ELF-1 (cell line): ENCODE data around the gene NENF.
"Not testable (repeated sequence)": the region's sequence is repeated elsewhere in the genome, so short reads cannot be mapped to it uniquely, and the experiment has no call there.

Experiments
- DNase-seq: peaks from one replicate; pipeline ENCODE4 v3.0.0-alpha.2; 2016; ENCODE audit warnings: low read depth, low spot score

The NENF gene

DNA sequence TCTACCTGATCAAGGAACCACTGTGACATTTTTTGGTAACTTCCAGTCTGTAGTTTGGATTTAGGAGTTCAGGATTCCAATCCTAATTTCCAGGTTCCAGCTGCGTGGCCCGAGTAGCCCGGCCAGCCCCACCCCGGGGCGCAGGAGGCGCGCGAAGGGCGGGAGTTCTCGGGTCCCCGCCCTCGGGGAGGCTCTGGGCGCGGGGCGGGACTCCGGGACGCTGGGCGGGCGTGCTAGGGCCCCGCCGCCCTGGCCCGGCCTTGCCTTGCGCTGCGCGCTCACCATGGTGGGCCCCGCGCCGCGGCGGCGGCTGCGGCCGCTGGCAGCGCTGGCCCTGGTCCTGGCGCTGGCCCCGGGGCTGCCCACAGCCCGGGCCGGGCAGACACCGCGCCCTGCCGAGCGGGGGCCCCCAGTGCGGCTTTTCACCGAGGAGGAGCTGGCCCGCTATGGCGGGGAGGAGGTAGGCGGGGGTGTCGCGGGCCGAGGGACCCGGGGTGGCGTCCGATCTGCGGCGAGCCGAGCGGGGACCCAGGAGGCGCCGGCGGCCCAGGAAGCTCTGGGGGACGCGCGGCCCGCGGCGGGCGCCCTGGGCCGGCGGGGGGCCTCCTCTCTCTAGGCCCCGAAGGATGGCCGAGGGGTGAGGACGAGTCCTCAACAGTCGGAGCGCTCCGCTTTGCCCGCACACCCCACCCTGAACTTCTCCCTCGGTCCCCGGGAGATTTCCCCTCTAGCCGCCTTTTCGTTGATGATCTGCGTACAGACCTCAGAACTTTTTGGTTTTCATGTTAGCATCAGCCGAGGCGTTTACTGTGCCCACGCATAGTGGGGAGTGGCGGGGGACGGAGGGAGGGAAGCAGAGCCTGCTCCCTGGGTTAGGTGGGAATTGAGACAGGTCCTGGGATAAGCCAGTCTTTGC lies at the start of gene NENF:
Gene NENF (plus strand): TSS at position 260 of the 916 bp plus-strand sequence. CDS start 24 bp downstream, at position 284.
- DNase-seq, result peak; percentile 54

DNA sequence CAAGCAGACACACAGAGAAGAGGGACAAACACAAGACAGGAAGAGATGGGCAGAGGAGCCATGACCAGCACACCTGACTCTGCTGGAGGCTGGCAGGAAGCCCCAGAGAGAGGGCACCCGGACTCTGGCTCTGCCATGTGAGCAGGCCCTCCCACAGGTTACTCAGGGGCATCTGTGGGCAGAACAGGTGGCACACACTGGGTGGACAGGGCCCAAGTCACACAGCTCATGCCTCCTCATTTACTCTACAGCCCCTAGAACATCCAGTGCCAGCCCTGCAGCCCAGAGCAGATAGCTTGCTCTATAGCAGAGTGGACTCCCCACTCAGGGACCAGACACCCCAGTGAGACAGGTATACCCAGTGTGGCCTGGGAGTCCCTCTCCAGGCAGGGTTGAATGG lies 46.7 kb upstream of the NENF start:
- DNase-seq, result no peak

DNA sequence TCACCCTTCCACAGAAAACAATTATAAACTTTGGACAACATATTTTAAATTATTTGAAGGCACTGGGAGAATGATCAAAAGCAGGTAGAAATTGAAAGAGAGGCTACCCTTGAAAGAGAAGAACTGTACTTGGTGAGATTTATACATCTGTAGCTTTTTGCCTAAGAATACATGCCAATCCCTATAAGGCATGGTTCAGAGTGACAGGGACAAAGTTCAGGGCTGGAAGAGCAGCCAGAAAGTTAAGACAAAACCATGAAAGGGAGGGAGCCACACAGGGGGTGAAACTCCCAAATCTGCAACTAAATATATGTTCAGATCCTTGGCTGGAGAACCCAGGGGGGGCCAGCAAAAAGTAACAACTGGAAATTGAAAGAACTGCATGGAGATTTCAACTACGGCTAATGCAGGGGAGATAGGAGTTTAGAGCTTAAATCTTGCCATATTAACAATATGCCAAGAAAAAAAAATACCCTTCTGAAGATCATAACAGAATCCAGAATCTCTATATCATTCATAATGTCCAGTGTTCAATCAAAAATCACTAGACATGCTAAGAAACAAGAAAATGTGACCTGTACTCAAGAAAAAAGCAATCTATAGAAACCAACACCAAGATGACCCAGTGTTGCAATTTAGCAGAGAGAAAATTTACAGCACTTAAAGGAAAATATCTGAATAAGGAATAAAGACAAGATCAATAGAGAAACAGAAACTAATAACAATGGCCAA lies 43.6 kb upstream of the NENF start:
- DNase-seq, result no peak

DNA sequence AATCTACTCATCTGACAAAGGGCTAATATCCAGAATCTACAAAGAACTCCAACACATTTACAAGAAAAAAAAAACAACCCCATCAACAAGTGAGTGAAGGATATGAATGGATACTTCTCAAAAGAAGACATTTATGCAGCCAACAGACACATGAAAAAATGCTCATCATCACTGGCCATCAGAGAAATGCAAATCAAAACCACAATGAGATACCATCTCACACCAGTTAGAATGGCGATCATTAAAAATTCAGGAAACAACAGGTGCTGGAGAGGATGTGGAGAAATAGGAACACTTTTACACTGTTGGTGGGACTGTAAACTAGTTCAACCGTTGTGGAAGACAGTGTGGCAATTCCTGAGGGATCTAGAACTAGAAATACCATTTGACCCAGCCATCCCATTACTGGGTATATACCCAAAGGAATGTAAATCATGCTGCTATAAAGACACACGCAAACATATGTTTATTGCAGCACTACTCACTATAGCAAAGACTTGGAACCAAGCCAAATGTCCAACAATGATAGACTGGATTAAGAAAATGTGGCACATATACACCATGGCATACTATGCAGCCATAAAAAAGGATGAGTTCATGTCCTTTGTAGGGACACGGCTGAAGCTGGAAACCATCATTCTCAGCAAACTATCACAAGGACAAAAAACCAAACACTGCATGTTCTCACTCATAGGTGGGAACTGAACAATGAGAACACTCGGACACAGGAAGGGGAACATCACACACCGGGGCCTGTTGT lies 36.9 kb upstream of the NENF start:
- DNase-seq, result not testable (repeated sequence)

DNA sequence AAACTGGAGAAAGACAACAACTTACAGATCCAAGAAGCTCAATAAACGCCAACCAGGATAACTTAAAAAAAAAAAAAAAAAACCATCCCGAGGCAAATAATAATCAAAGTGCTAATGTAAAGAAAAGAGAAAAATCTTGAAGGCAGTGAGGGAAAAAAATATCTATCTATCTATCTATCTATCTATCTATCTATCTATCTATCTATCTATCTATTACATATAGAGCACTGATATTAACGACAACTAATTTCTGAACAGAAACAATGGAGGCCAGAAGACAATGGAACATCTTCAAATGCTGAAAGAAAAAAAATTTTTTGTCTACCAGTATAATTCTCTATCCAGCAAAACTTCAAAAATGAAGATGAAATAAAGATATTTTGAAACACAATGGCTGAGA lies 36.1 kb upstream of the NENF start:
- DNase-seq, result no peak

DNA sequence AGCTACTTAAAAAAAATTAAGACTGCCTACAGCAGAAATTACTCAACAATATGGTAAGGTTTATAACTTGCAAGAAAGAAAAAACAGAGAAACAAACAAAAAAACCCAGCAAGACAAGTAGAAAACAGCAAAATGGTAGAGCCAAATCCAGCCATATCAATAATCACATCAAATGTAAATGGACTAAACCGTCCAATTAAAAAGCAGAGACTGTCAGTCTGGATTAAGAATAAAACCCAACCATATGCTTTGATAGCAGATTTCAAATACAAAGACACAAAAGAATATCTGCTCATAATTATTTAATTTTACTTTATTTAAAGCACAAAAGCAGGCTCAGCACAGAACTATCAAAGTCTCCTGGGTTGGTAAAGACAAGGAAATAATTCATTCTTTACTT lies 35.5 kb upstream of the NENF start:
- DNase-seq, result no peak

DNA sequence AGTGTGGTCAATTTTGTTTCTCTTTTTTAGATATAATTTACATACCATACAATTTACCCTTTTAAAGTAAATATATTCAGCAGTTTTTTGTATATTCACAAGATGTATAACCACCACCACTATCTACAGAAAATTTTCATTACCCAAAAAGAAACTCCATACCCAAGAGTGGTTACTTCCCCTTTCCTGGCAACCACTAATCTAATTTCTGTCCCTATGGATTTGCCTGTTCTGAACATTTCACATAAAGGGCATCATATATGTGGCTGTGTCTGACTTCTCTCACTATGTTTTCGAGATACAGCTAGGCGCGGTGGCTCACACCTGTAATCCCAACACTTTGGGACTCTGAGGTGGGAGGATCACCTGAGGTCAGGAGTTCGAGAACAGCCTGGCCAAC lies 31.7 kb upstream of the NENF start:
- no peak for DNase-seq

DNA sequence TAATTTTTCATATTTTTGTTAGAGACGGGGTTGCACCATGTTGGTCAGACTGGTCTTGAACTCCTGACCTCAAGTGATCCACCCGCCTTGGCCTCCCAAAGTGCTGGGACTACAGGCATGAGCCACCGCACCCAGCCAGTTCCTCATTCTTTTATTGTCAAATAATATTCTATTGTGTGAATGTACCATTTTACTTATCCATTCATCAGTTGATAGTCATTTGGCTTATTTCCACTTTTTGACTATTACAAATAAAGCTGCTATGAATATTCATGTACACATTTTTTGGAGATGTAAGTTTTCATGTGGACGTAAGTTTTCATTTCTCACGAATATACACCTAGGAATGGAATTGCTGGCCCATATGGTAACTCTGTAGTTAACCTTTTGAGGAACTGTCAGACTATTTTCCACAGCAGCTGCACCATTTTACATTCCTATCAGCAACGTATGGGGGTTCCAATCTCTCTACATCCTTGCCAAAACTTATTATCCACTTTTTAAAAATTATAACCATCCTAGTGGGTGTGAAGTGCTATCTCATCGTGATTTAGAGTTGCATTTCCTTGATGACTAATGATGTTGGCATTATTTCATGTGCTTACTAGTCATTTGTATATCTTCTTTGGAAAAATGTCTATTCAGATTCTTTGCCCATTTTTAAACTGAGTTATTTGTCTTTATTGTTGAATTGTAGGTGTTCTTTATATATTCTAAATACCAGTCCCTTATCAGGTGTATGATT lies 30.7 kb upstream of the NENF start:
- DNase-seq, result no peak

DNA sequence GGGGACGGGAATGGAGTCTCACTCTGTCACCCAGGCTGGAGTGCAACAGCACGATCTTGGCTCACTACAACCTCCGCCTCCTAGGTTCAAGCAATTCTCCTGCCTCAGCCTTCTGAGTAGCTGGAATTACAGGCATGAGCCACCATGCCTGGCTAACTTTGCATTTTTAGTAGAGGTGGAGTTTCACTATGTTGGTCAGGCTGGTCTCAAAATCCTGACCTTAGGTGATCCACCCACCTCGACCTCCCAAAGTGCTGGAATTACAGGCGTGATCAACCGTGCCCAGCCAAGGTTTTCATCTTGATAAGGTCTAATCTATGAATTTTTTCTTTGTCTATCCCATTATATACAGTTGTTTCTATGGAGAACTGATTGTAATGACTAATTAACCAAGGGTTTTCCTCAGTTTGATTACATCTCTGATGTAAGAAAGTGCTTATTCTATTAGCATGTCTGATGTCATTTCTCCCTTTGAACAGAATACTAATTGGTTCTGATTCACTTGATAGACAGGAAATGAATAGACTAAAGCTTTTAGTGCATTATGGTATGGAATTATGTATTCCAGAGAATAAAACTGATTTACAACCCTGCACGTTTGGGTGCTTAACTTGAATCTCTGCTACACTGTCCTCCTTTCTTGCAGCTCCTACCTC lies 29.9 kb upstream of the NENF start:
- no peak for DNase-seq

DNA sequence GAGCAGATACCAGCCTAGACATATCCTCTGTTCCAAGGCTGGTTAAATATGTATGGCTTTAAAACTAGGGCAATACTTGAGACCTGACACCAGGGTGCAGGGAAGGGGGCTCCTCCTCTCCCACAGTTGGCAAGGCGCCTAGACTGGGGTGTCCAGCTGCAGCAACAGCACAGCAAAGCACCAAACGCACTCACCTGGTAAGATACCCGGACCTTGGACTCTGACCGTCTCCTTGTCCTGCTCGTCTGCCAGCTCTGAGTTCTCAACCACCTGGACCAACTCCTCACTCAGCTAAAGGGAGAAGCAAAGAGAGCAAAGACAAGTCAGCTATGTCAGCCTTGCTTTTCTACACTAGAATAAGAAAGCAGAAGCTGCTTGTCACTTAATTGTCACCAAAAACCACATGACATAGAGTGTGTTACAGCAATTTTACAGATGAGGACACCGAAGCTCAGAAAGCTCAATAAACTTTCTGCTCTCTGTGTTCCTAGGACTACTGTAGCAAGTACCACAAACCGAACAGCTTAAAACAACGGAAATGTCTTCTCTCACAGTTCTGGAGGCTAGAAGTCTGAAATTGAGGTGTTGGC lies 22.4 kb upstream of the NENF start:
- DNase-seq, result no peak

DNA sequence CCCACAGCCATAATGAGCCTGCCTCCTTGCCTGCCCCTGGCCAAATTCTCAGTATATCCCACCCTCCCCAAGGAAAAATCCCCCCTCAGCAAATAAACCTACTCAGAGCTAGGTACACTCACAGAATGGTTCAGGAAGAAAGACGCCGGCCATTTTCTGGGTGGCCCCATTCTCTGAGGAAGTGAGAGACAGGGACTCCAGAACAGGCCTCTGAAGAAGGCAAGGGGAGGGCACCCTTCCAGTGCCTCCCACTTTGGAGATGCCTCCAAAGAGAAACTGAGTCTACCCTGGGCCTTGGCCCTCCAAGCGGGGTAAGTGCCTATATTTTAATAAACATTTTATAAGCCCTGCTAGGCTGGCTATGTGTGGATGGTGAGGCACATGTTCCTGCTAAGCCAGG lies 20.3 kb upstream of the NENF start:
- no peak for DNase-seq

DNA sequence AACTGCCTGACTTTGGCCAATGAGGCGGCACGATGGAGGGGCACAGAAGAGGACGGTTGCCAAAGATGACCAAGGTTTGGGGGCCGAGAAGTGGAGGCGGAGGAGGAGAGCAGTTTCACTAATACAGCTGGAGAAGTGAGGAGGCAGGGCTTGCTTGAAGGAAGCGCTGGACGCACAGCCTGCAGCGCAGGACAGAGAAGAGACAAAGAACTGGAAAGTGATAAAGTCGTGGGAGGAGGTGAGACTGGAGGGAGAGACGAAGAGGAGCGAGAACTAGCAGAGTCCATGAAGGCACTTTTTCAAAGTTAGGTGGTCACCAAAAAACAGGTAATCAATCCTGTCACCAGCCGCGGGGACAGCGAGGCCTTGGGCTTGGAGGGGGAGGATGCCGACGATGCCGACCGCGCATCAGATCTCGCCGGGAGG lies 18.8 kb upstream of the NENF start:
- no peak for DNase-seq

DNA sequence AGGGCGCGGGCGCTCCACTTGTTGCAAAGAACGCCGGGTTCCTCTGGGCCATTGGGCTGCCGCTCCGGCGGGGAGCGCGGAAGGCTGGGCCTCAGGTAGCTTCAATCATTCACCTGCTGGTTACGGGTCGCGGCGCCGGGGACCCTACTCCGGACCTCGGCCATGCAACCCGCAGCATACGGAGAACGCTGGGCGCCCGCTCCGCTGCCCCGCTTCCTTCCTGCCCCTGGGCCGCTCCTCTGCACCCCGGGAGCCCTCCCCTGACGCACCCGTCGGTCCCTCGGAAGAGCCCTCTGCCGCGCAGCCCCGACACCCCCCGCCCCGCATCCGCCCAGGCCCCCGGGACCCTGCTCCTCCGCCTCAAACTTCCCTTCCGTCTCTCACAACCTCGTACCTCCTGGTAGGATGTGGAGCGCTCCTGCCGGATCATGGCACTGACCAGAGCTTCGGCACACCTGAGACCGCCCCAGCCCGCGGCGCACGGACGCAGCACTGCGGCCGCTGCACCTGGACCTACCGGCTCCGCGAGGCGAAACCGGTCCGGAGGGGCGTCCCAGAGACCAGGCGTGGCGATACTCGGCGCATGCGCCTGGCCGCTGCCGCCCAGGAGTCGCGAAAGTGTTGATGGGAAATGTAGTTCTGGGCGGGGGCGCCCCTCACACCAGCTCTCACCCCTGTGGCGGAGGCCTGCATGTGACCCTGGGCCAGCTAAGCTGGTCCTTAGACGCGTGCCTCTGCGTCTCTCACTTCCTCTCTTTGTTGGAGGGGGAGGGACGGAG lies 18.2 kb upstream of the NENF start, which contains the start of gene PACC1:
Gene PACC1 (minus strand): TSS at position 559 of the 779 bp plus-strand sequence. CDS start 129 bp downstream, at position 430.
- peak; percentile 98 for DNase-seq

DNA sequence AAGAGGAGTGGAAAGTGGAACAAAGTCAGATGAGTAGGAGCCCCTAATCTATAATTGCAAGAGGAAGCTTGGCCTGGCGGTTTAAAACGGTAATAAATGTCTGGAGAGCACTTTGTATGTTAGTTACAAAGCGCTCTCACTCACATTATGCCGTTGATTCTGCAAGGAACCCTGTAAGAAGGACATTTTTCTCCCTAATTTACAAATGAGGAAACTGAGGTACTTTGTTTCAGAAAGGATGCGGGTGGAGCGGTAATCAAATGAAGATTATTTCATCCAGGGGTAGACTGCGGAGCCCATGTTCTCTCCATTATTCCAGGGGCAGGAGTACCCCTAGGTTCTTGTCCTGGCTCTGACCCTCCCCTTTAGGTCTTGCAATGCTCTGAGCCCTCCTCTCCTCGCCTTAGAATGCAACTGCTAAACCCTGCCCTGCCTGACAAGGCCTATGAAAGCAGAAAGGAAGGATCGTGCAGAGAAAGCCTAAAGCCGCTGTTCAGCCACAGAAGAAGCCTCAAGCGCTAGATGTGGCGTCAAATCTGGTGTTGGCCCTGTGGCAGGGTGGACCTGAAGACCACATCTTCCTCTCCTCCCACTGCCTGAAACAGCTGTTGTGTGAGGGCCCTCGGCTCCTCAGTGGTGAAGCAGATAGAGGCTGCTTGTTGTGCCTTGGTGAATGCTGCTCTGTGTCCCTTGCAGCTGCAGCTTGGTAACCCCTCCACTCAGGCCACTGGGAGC lies 17.4 kb upstream of the NENF start:
- DNase-seq, result peak; percentile 10

DNA sequence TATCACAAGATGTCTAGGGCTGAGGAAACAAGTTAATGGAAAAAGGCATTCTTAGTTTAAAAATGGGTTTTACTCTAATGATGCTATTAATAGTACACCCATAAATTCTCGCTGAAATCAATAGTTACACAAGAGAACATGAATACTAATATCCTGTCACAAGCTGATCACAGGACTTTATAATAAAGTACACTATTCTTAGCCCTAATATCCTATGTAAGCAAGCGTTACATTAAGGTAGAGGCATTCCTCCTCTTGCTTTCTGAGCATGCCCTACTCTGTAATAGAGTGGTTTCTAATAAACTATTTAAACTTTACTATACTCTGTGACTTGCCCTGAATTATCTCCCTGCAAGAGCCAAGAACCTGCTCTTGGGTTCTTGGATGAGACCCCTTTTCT lies 11.6 kb upstream of the NENF start:
- DNase-seq, result no peak

DNA sequence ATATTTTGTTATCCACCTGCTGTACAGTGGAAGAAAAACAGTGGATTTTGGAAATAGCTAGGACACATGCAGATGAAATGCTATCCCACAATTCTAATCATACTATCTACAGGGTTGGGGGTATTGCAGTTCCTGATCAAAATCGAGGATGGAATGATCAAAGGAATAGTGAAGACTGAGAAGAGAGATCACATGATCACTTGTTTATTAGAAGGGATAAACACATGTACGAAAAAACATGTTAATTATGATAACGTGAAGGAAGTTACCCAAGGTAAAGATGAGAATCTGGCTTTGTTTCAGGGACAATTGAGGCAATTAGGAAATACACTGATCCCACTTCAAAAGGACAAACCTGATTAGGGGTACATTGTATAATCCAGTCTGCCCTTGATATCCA lies 8.8 kb upstream of the NENF start:
- DNase-seq, result no peak

DNA sequence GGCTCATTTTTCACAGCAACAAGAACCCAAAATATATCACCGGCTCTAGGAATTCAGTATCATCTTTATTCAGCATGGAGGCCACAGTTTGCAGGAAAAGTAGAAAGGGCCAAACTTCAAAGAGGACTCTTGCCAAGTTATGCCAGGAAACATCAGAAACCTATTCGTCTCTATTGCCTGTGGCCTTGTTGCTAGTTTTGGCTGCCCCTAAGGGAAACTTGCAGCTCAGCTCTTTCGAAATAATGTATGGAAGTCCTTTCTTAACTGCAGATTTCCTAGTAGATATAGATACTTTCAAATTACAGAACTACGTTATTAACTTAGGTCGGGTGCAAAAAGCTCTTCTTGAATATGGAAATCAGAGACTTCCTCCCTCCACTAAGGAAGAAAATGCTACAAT lies 4.2 kb upstream of the NENF start:
- no peak for DNase-seq

DNA sequence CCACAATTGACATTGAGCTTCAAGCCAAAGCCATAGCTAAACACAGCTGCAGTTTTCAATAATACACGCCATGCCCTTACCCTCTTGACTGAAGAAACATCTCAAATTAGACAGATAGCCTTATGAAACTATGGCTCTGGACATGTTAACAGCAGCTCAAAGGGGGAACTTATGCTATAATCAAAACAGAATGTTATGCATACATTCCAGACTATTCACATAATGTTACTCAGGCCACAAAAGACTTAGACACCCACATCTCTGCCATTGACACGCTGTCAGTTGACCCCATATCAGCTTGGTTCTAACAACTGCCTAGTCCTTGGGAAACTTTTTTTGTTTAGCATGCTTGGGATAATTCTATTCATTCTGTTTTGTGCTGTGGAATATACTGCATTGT lies 2.3 kb upstream of the NENF start:
- no peak for DNase-seq

DNA sequence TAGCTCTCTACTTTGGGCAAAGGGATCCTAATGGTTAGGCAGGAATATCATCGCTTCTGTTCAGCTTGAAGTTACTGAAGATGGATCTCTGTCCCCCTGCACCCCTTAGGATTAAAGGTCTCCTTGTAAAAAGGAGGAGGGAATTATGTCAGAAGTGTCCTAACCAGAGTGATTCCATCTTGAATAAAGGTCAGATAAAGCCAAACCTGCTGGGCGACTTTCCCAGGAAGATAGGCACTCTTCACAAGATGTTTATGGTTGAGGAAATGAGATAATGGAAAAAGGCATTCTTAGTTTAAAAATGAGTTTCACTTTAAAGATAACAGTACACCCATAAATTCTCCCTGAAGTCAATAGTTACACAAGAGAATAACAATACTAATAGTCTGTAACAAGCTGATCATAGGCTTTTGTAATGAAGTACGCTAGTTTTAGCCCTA lies 1.7 kb upstream of the NENF start:
- DNase-seq, result no peak
